Measurements from ENCODE around the gene CPD.
A peak's percentile ranks its signal among the peaks of the same experiment; 100 is the strongest.
"Not testable (repeated sequence)": the region's sequence is repeated elsewhere in the genome, so short reads cannot be mapped to it uniquely, and the experiment has no call there.

Gene CPD

GRCh38 chr17:30396129-30396528 is 17.4 kb downstream of the CPD start:
- Histone ChIP-seq H3K27ac (peak overlapping the region; percentile 76), H3K4me3 (peak overlapping the region; percentile 31; the same call in 1 of the 2 replicates), H3K9ac (ENCODE audit: insufficient read length) (peak overlapping the region; percentile 8), H3K9me3 (ENCODE audit: low read depth, low read length) (no peaks in the 10 kb centered on the region), H3K36me3 (ENCODE audit: insufficient read depth, low read length) (no peaks in the 10 kb centered on the region)
- TF ChIP-seq FOXP2 (optimal IDR thresholded peaks at IDR 0.05; ENCODE audit: control extremely low read depth, extremely low read length, insufficient read depth) (no peak), POLR2AphosphoS5 (IDR thresholded peaks at IDR 0.05; ENCODE audit: borderline replicate concordance, low read depth, low read length) (no peak), EZH2 (IDR thresholded peaks at IDR 0.05) (no peak)
- no peak for DNase-seq (ENCODE audit: low read depth, low spot score)

- Histone ChIP-seq H3K36me3 (ENCODE audit: insufficient read depth, low read length) (no peaks in the 10 kb centered on the region), H3K9ac (ENCODE audit: insufficient read length) (peak overlapping the region; percentile 8), H3K9me3 (ENCODE audit: low read depth, low read length) (no peaks in the 10 kb centered on the region), H3K27ac (peak overlapping the region; percentile 76), H3K4me3 (peak overlapping the region; percentile 31; the same call in 1 of the 2 replicates)
- no peak for TF ChIP-seq POLR2AphosphoS5 (IDR thresholded peaks at IDR 0.05; ENCODE audit: borderline replicate concordance, low read depth, low read length)
- no peak for TF ChIP-seq EZH2 (IDR thresholded peaks at IDR 0.05)
- no peak for TF ChIP-seq FOXP2 (optimal IDR thresholded peaks at IDR 0.05; ENCODE audit: control extremely low read depth, extremely low read length, insufficient read depth)
- no peak for DNase-seq (ENCODE audit: low read depth, low spot score)
Measured at GRCh38 chr17:30396612-30397011, 17.9 kb downstream of the CPD start.

DNA sequence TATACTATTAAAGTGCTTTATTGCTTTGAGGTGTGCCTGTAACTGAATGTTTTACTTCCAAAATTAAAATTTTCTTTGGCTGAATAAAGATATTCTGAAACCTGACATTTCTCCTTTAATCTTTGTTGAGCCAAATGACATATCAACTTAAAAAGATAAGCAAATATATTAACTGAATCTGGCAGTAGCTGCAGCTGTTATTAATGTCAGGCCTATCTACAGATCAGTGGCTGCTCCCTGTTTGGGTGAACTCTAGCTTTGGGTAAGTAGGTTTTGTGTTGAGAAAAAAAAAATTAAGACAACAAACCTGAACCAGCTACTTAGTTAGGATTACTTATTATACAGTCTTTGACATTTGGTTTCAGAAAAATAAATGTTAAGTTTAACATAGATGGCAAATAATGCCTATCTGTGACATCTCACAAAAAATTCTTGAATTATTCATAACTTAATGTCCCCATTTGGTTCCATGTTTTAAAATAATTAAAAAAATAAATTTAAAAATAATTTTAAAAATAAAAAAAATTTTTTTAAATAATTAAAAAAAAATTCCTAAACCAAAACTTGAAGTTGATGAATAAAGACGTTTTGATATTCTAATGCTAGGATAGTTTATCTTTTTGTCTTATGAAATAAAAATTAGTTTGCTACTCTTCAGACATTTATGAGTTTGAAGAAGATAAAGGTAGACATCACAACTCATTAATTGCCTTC is 19.8 kb downstream of the CPD start:
- H3K27ac ChIP-seq, result no peak overlapping the region
- H3K4me3 ChIP-seq, result no peak overlapping the region
- H3K9ac ChIP-seq (ENCODE audit: insufficient read length), result no peak overlapping the region
- TF ChIP-seq FOXP2 (optimal IDR thresholded peaks at IDR 0.05; ENCODE audit: control extremely low read depth, extremely low read length, insufficient read depth) (no peak), EZH2 (IDR thresholded peaks at IDR 0.05) (no peak), POLR2AphosphoS5 (IDR thresholded peaks at IDR 0.05; ENCODE audit: borderline replicate concordance, low read depth, low read length) (no peak)
- peaks cover 3% of the 10 kb centered on the region; the same call in 1 of the 2 replicates for H3K36me3 ChIP-seq (ENCODE audit: insufficient read depth, low read length)
- DNase-seq (ENCODE audit: low read depth, low spot score), result no peak
- H3K9me3 ChIP-seq (ENCODE audit: low read depth, low read length), result no peaks in the 10 kb centered on the region

GRCh38 chr17:30401097-30401496 is 22.4 kb downstream of the CPD start:
- Histone ChIP-seq H3K9me3 (ENCODE audit: low read depth, low read length) (no peaks in the 10 kb centered on the region), H3K9ac (ENCODE audit: insufficient read length) (no peak overlapping the region), H3K4me3 (no peak overlapping the region), H3K27ac (no peak overlapping the region), H3K36me3 (ENCODE audit: insufficient read depth, low read length) (peaks cover 6% of the 10 kb centered on the region; the same call in 1 of the 2 replicates)
- TF ChIP-seq POLR2AphosphoS5 (IDR thresholded peaks at IDR 0.05; ENCODE audit: borderline replicate concordance, low read depth, low read length) (no peak), FOXP2 (optimal IDR thresholded peaks at IDR 0.05; ENCODE audit: control extremely low read depth, extremely low read length, insufficient read depth) (no peak), EZH2 (IDR thresholded peaks at IDR 0.05) (no peak)
- no peak for DNase-seq (ENCODE audit: low read depth, low spot score)

GRCh38 chr17:30405161-30405560 is 26.4 kb downstream of the CPD start:
- Histone ChIP-seq H3K9me3 (ENCODE audit: low read depth, low read length) (no peaks in the 10 kb centered on the region), H3K27ac (no peak overlapping the region), H3K36me3 (ENCODE audit: insufficient read depth, low read length) (peaks cover 6% of the 10 kb centered on the region; the same call in 1 of the 2 replicates), H3K4me3 (no peak overlapping the region), H3K9ac (ENCODE audit: insufficient read length) (no peak overlapping the region)
- no peak for TF ChIP-seq FOXP2 (optimal IDR thresholded peaks at IDR 0.05; ENCODE audit: control extremely low read depth, extremely low read length, insufficient read depth)
- no peak for TF ChIP-seq POLR2AphosphoS5 (IDR thresholded peaks at IDR 0.05; ENCODE audit: borderline replicate concordance, low read depth, low read length)
- TF ChIP-seq EZH2 (IDR thresholded peaks at IDR 0.05), result no peak
- DNase-seq (ENCODE audit: low read depth, low spot score), result no peak

GRCh38 chr17:30410627-30411026 is 31.9 kb downstream of the CPD start:
- DNase-seq (ENCODE audit: low read depth, low spot score); H3K4me3 ChIP-seq; H3K27ac ChIP-seq; H3K36me3 ChIP-seq (ENCODE audit: insufficient read depth, low read length); H3K9ac ChIP-seq (ENCODE audit: insufficient read length); H3K9me3 ChIP-seq (ENCODE audit: low read depth, low read length): not testable (repeated sequence)

DNA sequence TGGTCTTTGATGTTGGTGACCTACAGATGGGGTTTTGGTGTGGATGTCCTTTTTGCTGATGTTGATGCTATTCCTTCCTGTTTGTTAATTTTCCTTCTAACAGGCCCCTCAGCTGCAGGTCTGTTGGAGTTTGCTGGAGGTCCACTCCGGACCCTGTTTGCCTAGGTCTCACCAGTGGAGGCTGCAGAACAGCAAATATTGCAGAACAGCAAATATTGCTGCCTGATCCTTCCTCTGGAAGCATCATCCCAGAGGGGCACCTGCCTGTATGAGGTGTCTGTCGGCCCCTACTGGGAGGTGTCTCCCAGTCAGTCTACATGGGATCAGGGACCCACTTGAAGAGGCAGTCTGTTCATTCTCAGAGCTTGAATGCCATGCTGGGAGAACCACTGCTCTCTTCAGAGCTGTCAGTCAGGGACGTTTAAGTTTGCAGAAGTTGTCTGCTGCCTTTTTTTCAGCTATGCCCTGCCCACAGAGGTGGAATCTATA is 33.3 kb downstream of the CPD start:
- not testable (repeated sequence) for H3K36me3 ChIP-seq (ENCODE audit: insufficient read depth, low read length); H3K9me3 ChIP-seq (ENCODE audit: low read depth, low read length); H3K9ac ChIP-seq (ENCODE audit: insufficient read length); H3K4me3 ChIP-seq; DNase-seq (ENCODE audit: low read depth, low spot score); H3K27ac ChIP-seq

- TF ChIP-seq POLR2AphosphoS5 (IDR thresholded peaks at IDR 0.05; ENCODE audit: borderline replicate concordance, low read depth, low read length) (no peak), EZH2 (IDR thresholded peaks at IDR 0.05) (no peak), FOXP2 (optimal IDR thresholded peaks at IDR 0.05; ENCODE audit: control extremely low read depth, extremely low read length, insufficient read depth) (no peak)
- Histone ChIP-seq H3K9me3 (ENCODE audit: low read depth, low read length) (no peaks in the 10 kb centered on the region), H3K36me3 (ENCODE audit: insufficient read depth, low read length) (no peaks in the 10 kb centered on the region), H3K4me3 (no peak overlapping the region), H3K27ac (no peak overlapping the region), H3K9ac (ENCODE audit: insufficient read length) (no peak overlapping the region)
- DNase-seq (ENCODE audit: low read depth, low spot score), result no peak
Measured at GRCh38 chr17:30413109-30413508, 34.4 kb downstream of the CPD start.

DNA sequence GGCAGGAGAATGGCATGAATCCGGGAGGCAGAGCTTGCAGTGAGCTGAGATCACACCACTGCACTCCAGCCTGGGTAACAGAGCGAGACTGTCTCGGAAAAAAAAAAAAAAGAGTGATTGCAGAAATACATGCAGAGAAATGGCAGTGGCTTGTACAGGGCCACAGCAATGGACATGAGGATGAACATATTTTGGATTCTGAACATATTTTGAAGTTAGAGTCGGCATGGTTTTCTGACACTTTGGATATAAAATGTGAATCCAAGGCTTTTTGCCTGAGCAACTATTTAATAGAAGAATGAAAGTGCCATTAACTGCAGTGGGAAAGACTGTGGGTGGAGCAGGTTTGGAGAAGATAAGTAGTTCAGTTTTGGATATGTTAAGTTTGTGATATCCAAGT is 35.8 kb downstream of the CPD start:
- TF ChIP-seq FOXP2 (optimal IDR thresholded peaks at IDR 0.05; ENCODE audit: control extremely low read depth, extremely low read length, insufficient read depth), result no peak
- TF ChIP-seq EZH2 (IDR thresholded peaks at IDR 0.05), result no peak
- TF ChIP-seq POLR2AphosphoS5 (IDR thresholded peaks at IDR 0.05; ENCODE audit: borderline replicate concordance, low read depth, low read length), result no peak
- no peak for DNase-seq (ENCODE audit: low read depth, low spot score)
- no peak overlapping the region for H3K9ac ChIP-seq (ENCODE audit: insufficient read length)
- no peaks in the 10 kb centered on the region for H3K36me3 ChIP-seq (ENCODE audit: insufficient read depth, low read length)
- no peaks in the 10 kb centered on the region for H3K9me3 ChIP-seq (ENCODE audit: low read depth, low read length)
- no peak overlapping the region for H3K4me3 ChIP-seq
- no peak overlapping the region for H3K27ac ChIP-seq

Data from SK-N-MC (cell line).